Colonic mucosa (tissue), 4 donors: ENCODE results near the gene UBAC2. TPM values are rescaled to one million over a fixed set of nuclear protein-coding genes. Genes with fewer than 3 reads are reported as not detected.

Experiments
- DNase-seq: peaks from one replicate; pipeline ENCODE4 v3.0.0-alpha.2; 2020
- H3K27ac ChIP-seq: fragments of 200-600 bp; one replicate; pipeline ENCODE4 v1.8.0; 2021
- H3K27me3 ChIP-seq: fragments of 200-600 bp; one replicate; pipeline ENCODE4 v1.8.0; 2021
- H3K36me3 ChIP-seq: fragments of 200-600 bp; one replicate; pipeline ENCODE4 v1.8.0; 2021
- H3K4me1 ChIP-seq: fragments of 200-600 bp; one replicate; pipeline ENCODE4 v1.8.0; 2021; ENCODE audit warnings: mild to moderate bottlenecking
- H3K4me3 ChIP-seq: fragments of 200-600 bp; one replicate; pipeline ENCODE4 v1.8.0; 2021
- H3K9ac ChIP-seq, 2 donors: one replicate each; pipeline ENCODE4 v1.7.0; 2013; ENCODE audit warnings: control low read depth in 2 of 2, low read depth in 2 of 2, low read length in 2 of 2
- H3K9me3 ChIP-seq: fragments of 200-600 bp; one replicate; pipeline ENCODE4 v1.8.0; 2021
- CTCF ChIP-seq: fragments of 200-600 bp; IDR thresholded peaks from one replicate; pipeline ENCODE4 v1.8.0; 2022; ENCODE audit warnings: antibody characterized with exemption, mild to moderate bottlenecking
- intact Hi-C: fragments of 100-400 bp; cut with DNase I; formaldehyde crosslinking; loops from one replicate; pipeline ENCODE4 v1.14.1; 2022
- total RNA-seq, 2 donors: library from RNA; stranded (reverse); fragmentation: NEBNext Ultra II Directional in 1 of 2; extraction: Animal tissue kit (Norgen Biotek cat#: 25700) in 1 of 2; gene quantifications; one replicate each; pipeline ENCODE4 v1.2.1, GENCODE V29; 2021
- donor health status: healthy.
- donor health status: DM: no; HTN: no; CAD: no.
- donor health status: DM: no; HTN: no; CAD: no.

UBAC2 gene
- total RNA-seq, 2 donors from 2014 or later: 67.6 to 88.4 TPM

GRCh38 chr13:99376924-99377323, 176.3 kb downstream of the UBAC2 start:
- Histone ChIP-seq H3K9ac (no peak overlapping the region), H3K4me1 (no peaks in the 10 kb centered on the region), H3K27me3 (no peaks in the 10 kb centered on the region), H3K9me3 (no peaks in the 10 kb centered on the region), H3K27ac (no peak overlapping the region), H3K36me3 (no peaks in the 10 kb centered on the region), H3K4me3 (no peak overlapping the region)
- no peak for TF ChIP-seq CTCF
- intact Hi-C loops: no loop called here
- no peak for DNase-seq

- DNase-seq: no peak
- Histone ChIP-seq H3K27ac (no peak overlapping the region), H3K27me3 (no peaks in the 10 kb centered on the region), H3K36me3 (no peaks in the 10 kb centered on the region), H3K4me3 (no peak overlapping the region), H3K9ac (no peak overlapping the region), H3K9me3 (no peaks in the 10 kb centered on the region), H3K4me1 (no peaks in the 10 kb centered on the region)
- no peak for TF ChIP-seq CTCF
- intact Hi-C loops: no loop called here
Observed at GRCh38 chr13:99377641-99378040, 177.0 kb downstream of the UBAC2 start.

GRCh38 chr13:99378985-99379733, 178.5 kb downstream of the UBAC2 start:
- no peak for TF ChIP-seq CTCF
- intact Hi-C loops: no loop called here
- H3K36me3 ChIP-seq: no peaks in the 10 kb centered on the region
- no peak overlapping the region for H3K27ac ChIP-seq
- H3K9me3 ChIP-seq: no peaks in the 10 kb centered on the region
- H3K4me3 ChIP-seq: no peak overlapping the region
- H3K4me1 ChIP-seq: no peaks in the 10 kb centered on the region
- DNase-seq: no peak
- H3K27me3 ChIP-seq: no peaks in the 10 kb centered on the region
- H3K9ac ChIP-seq: no peak overlapping the region

- Histone ChIP-seq H3K4me1 (no peaks in the 10 kb centered on the region), H3K9ac (no peak overlapping the region), H3K9me3 (no peaks in the 10 kb centered on the region), H3K4me3 (no peak overlapping the region), H3K27me3 (no peaks in the 10 kb centered on the region), H3K27ac (no peak overlapping the region), H3K36me3 (no peaks in the 10 kb centered on the region)
- TF ChIP-seq CTCF: no peak
- DNase-seq: no peak
- intact Hi-C loops: no loop called here
Observed at GRCh38 chr13:99379856-99380801, 179.5 kb downstream of the UBAC2 start.

- no peak for DNase-seq
- H3K36me3 ChIP-seq: no peaks in the 10 kb centered on the region
- intact Hi-C loops: no loop called here
Observed at GRCh38 chr13:99380921-99381645, 180.4 kb downstream of the UBAC2 start.

More at GRCh38 chr13:99380921-99381645, 180.4 kb downstream of the UBAC2 start:
- no peak for TF ChIP-seq CTCF
- H3K27me3 ChIP-seq: no peaks in the 10 kb centered on the region
- no peaks in the 10 kb centered on the region for H3K9me3 ChIP-seq
- no peak overlapping the region for H3K9ac ChIP-seq
- H3K4me1 ChIP-seq: no peaks in the 10 kb centered on the region
- H3K4me3 ChIP-seq: no peak overlapping the region
- H3K27ac ChIP-seq: no peak overlapping the region
